GM19324 (cell line): Measurements from ENCODE around the gene MCC.

Experiments used
- ATAC-seq: cut with Tn5 transposase; IDR thresholded peaks from one replicate; pipeline ENCODE4 v1.9.1; 2021; ENCODE audit warnings: mild to moderate bottlenecking, moderate library complexity; ENCODE audit not compliant: unreplicated experiment, low FRiP score

MCC gene

GRCh38 chr5:113255579-113256386, 232.5 kb downstream of the MCC start:
- ATAC-seq: no peak

DNA sequence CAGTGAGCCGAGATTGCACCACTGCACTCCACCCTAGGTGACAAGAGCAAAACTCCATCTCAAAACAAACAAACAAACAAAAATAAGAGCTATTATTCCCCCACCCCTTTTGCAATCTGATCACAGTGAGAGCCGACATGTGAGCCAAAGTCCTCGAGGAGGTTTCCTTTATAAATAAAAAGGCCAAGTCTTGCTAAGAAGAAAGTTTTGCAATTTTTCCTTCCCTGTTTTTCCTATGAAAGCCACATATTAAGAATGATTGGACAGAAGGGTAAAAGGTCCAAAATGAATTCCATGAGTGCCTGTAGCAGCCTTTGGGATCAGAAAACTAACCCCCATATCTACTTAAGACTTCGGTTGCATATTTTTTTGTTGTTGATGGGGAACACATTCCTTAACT, 233.1 kb downstream of the MCC start:
- no peak for ATAC-seq

DNA sequence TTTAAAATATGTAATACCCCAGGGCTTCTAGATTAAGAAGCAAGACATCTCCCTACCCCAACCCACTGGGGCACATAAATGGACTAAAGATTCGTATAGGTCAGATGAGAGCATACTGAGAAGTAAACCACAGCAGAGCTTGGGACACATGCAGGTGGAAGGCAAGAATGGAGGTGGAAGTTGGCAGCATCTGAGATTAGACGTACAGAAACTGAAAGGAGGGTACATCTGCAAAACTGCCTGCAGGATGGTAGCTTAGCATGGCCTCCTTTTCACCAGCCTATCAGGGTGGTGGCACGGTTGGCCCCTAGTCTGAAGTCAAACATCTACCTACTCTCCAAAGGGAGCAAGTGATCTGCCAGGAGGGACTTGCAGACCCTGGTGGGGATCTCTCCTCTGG, 235.2 kb downstream of the MCC start:
- ATAC-seq: peak; percentile 81

DNA sequence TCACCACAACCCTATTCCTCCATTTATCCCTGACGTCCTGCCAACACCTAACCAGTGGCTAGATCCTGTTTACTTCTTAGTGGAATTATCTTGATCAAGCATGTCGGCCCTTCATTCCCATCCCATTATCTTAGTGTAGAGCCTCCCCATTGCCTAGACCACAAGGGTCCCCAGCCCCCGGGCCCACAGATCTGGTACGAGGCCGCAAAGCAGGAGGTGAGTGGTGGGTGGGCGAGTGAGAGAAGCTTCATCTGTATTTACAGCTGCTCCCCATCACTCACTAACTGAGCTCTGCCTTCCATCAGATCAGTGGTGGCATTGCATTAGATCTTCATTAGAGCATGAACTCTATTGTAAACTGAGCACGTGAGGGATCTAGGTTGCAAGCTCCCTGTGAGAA, 236.2 kb downstream of the MCC start:
- no peak for ATAC-seq

GRCh38 chr5:113250341-113250953, 237.8 kb downstream of the MCC start:
- ATAC-seq: no peak

DNA sequence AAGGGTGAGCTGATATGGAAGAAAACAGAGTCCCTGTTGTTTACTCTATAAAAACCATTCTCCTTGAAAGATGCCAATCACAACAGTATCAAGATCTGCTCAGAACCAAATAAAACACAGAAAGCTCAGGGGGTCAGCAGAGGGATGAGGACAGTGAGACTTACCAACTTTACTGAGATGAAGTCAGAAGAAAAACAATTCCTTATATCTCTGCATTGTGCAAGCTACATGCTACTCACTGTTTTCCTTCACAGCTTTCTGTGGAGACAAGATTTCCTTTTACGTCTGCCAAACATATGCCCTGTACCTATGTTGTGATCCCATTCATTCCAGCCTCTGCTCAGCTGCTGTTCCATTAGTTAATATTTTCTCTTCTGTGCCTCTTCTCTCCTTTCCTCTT, 239.0 kb downstream of the MCC start:
- ATAC-seq: no peak

GRCh38 chr5:113246361-113246870, 241.8 kb downstream of the MCC start:
- no peak for ATAC-seq

- no peak for ATAC-seq
Observed at GRCh38 chr5:113245427-113246225, 242.6 kb downstream of the MCC start.

DNA sequence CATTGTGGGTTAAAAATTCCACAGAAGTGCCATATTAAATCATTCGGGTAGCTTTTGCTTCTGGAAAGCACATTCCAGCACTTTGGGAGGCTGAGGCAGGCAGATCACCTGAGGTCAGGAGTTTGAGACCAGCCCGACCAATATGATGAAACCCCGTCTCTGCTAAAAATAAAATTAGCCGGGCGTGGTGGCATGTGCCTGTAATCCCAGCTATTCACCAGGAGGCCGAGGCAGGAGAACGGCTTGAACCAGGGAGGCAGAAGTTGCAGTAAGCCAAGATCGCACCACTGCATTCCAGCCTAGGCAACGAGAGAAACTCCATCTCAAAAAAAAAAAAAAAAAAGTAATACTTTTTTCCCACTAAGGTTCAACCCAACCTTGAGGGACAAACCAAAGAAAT, 243.3 kb downstream of the MCC start:
- no peak for ATAC-seq

DNA sequence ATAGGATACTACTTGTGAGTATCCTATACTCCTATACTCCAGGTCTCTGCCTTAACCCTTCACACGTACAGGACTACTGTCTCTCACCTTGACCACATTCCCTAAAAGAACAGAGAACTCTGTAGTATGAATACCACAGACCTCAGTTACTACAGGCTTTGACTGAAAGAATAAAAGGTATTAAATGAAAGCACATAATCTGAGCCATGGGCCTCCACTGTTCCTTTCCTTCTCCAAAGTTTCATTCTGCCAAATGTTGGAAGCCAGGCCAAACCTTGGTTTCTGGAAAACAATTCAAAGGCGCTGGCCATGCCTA, 244.9 kb downstream of the MCC start:
- no peak for ATAC-seq

DNA sequence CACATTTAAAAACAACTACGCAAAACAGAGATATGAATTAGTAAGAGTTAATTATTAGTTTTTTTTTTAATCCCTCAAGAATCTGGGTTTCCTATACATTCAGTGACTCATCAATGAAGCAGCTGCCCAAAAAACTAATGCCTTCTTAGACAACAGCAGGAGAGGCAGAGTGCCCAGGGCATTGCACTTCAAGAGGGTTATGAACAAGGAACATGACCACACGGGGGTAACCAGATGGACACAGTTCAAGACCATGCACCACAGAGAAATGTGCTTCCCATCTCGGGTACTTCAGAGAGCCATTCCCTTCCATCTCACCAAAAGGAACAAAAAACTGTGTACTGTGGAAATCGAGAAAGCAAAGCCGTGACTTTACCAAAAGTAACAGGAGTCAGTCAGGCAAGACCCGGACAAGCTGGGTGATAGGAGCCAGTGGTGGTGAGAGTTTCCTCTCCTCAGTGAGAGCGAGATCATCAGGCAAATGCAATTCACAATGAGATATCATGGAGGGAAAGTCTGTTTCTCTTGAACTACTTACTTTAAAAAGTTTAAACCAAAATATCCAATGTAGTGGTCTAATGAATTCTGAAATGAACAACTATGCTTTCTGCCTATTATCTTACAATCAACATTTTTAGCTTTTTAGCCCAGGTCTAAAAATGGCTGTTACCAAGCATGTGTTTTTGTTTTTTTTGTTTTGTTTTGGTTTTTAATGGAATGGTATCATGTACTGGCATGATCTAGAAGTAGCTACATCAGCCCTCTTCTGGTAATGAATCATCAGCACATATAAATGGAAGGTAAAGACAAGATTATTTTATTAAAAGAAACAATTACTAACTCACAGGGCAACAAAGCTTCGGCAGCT, 245.5 kb downstream of the MCC start:
- ATAC-seq: no peak

DNA sequence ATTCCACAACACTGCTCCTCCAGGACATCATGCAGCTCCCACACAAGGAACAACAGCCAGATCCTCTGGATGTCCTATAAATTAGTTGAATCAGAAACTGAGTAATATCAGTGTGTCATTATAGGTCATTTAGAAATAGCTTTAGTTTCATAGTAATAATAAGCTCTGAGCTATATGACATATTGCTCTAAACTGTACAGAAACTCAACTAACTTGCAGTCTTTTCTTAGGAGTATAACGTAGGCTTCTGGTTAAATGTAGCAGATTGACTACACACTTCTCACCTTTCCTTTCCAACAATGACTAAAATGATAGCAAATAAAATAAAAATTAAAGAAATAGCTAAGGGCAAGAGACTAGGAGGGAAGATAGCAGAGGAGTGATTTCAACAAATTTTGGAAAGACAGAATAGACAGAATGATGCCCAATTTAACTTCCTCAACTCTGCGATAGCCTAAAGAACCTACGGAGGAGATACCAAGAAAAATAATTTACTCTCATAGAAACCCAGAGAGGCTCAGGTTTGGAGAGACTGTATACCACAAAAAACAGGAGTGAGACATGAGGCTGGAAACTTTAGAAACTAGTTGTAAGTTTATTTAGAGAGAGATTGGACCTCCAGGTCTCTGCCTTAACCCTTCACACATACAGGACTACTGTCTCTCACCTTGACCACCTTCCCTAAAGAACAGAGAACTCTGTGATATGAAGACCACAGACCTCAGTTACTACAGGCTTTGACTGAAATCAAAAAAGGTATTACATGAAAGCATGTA, 247.1 kb downstream of the MCC start:
- ATAC-seq: peak; percentile 70

DNA sequence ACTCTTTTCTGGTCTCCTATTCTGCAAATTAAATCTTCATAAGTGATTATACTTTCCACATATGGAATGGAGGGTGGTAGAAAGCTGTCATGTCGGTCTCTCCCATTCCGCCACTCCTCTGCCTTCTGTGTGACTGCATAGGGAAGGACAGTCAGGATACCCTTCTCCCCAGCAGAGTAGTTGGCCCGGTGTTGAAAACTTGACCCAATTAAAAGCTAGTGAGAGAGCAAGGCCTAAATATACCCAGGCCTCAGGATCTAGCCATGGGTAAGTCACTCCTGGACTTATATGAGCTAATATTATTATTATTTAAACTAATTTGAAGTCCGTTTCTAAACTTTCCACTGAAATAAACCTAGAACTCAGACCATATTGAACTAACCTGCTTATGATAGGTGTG, 248.2 kb downstream of the MCC start:
- no peak for ATAC-seq

- no peak for ATAC-seq
Observed at GRCh38 chr5:113237893-113238292, 250.4 kb downstream of the MCC start.

- ATAC-seq: no peak
Observed at GRCh38 chr5:113236536-113237288, 251.5 kb downstream of the MCC start.

DNA sequence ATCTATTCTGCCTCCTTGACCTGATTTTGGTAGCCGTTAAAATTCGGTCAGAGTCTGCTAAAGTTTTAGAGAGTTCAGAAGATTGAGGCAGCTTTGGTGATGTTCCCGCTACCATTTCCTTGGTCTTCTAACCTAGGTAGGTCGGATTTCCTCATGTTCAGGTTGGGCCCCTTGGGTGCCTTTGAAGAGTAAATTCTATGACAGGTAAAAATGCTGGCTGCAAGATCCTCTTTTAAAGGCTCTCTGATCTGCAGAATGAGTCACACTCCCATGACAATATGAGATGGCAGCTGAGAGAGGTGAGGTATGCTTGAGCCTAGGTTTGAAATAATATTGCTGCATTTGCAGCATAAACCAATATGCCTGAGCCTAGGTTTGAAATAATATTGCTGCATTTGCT, 252.4 kb downstream of the MCC start:
- ATAC-seq: no peak

GRCh38 chr5:113234546-113234945, 253.7 kb downstream of the MCC start:
- no peak for ATAC-seq

DNA sequence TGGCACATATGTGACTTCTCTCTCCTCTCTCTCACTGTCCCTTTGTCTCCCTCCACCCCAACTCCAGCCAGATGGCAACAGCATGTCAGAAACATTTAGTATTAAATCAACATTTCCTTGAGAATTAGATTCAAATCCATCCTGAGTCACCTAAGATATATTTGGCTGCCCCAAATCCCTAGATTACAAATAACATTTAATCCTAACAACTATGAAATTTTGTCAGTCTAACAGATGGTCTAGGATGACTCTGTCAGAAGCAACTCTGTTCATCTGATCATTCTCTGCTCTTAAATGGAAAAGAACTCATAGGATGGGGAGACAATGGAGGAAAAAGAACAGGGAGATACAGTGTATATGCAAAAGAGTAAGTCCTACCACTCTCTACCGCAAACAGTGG, 254.6 kb downstream of the MCC start:
- no peak for ATAC-seq

DNA sequence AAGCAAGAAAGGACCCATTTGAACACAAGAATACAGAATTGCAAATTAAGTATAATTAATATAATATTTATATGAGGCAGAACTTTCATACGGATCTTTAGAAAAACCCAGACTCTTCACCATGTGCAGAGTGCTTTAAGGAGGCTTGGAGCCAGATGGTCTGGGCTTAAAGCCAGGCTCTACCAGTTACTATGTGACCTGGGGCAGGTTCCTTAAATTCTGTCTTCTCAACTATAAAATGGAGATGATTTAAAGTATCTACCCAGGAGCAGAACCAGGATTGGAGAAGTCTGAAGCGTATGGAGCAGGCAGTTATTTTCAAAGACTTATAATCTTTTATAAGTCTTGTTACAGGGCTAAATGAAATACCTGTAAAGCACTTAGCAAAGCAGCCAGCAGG, 255.6 kb downstream of the MCC start:
- ATAC-seq: no peak
